ENCODE measurements around the gene FBXO21. TPM values are rescaled to one million over a fixed set of nuclear protein-coding genes. Genes with fewer than 3 reads are reported as not detected.

FBXO21 gene
- total and polyA plus RNA-seq, 2 experiments from 2014 or later: 46.3 to 84.2 TPM

DNA sequence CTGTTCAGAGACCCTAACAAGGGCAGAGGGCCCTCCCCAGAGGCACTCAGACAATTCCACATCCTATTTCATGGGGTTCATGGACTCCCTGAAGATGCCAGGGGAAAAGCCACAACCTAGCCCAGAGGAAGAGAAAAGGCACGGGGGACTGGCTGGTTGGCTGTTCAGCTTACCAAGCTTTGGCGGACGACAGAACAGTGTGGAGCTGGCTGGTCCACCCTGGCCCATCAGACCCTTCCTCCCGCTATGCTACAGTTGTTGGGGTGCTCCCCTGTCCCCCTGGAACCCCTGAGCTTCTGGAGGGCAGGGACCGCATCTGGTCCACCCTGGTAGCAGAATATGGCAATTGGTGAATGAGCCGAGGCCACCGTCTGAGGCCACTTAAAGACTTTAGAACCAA lies 97.4 kb downstream of the FBXO21 start (continued):
- TF ChIP-seq ZNF462 (CRISPR knock-in tag; IDR thresholded peaks at IDR 0.05) (no peak), ZNF114 (CRISPR knock-in tag; IDR thresholded peaks at IDR 0.05) (no peak), ZNF331 (CRISPR knock-in tag; IDR thresholded peaks at IDR 0.05; ENCODE audit: low read depth) (no peak)

- H3K27ac ChIP-seq (ENCODE audit: low read depth): no peak overlapping the region
- no peak overlapping the region for H2AFZ ChIP-seq
- Mint-ChIP-seq H3K4me3 (no peak overlapping the region), H3K36me3 (ENCODE audit: low read depth) (peaks cover 15% of the 10 kb centered on the region), H3K27ac (no peak overlapping the region), H3K9me3 (peaks cover 16% of the 10 kb centered on the region), H3K27me3 (ENCODE audit: insufficient read depth, low read depth, poor library complexity) (peaks cover 12% of the 10 kb centered on the region), H3K4me1 (peaks cover 10% of the 10 kb centered on the region)
- peaks cover 4% of the 10 kb centered on the region for H3K27me3 ChIP-seq (ENCODE audit: insufficient read depth)
- no peaks in the 10 kb centered on the region for H3K36me3 ChIP-seq (ENCODE audit: insufficient read depth)
- no peaks in the 10 kb centered on the region for H3K79me2 ChIP-seq (replicated peaks; ENCODE audit: insufficient read depth)
- no peaks in the 10 kb centered on the region for H3F3A ChIP-seq (replicated peaks; ENCODE audit: low read depth)
- no peak overlapping the region for H3K4me3 ChIP-seq
- H4K20me1 ChIP-seq (replicated peaks; ENCODE audit: insufficient read depth): no peaks in the 10 kb centered on the region; the same call in 1 of the 2 replicates
- ATAC-seq (no peak), DNase-seq (ENCODE audit: low spot score) (no peak)
- H3K4me1 ChIP-seq (ENCODE audit: insufficient read depth): no peaks in the 10 kb centered on the region
- H3K9me2 ChIP-seq (ENCODE audit: insufficient read depth): no peaks in the 10 kb centered on the region
- H3K4me2 ChIP-seq: no peak overlapping the region
- TF ChIP-seq CTCF (conservative IDR thresholded peaks at IDR 0.05; ENCODE audit: low read depth in 2 of 2): no peak
- TF ChIP-seq NANOG (IDR thresholded peaks at IDR 0.05; ENCODE audit: borderline replicate concordance): no peak
- TF ChIP-seq ZNF462 (CRISPR knock-in tag; IDR thresholded peaks at IDR 0.05): no peak
- TF ChIP-seq EZH2 (IDR thresholded peaks at IDR 0.05; ENCODE audit: low read depth, unreplicated experiment): no peak
- no peak for TF ChIP-seq JUNB (IDR thresholded peaks at IDR 0.05; ENCODE audit: unreplicated experiment)
- no peak for TF ChIP-seq ETS1 (IDR thresholded peaks at IDR 0.05)
Observed at GRCh38 chr12:117092511-117092780, 97.8 kb downstream of the FBXO21 start.
